HK-2 (cell line): ENCODE data around the gene PLEKHA5.

Source experiments
- DNase-seq: peaks from one replicate; pipeline ENCODE4 v3.0.0-alpha.2; 2018; ENCODE audit not compliant: unreplicated experiment

PLEKHA5 gene

DNA sequence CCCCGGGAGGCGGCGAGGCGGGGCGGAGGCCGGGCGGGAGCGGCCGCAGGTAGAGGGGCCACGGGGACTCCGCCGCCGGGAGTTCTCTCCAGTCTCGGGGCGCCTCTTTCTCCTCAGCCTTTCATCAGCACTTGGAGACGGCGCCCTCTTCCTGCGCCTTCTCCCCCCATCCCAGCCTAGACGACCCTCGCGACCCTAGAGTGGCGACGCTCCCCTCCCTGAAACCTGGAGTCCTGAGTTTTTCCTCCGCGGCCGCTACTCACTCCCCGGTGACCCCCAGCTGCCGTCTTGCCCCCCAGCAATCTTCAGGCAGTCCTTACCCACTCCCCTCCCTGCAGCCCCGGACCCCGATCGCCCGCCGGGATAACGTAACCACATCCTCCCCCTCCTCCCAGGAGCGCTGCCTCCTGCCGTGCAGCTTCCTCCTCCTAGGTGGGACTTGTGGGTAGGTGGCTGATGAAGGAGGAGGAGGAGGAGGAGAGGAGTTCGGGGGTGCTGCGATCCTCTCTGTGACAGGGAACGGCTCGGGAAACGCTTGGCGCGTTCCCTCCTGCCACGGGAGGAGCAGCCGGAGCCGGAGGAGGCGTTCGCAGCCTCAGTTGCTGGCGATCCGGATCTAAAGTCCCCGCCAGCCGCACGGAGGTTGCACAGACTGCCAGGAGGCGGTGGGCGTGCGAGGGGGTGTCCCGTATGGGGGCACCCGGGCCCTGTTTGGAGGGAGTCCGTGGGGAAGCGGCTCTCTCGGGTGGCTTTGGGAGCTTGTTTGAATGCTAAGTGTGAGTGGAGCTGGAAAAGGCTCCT lies 891 bp downstream of the PLEKHA5 start:
- peak; percentile 60 for DNase-seq

DNA sequence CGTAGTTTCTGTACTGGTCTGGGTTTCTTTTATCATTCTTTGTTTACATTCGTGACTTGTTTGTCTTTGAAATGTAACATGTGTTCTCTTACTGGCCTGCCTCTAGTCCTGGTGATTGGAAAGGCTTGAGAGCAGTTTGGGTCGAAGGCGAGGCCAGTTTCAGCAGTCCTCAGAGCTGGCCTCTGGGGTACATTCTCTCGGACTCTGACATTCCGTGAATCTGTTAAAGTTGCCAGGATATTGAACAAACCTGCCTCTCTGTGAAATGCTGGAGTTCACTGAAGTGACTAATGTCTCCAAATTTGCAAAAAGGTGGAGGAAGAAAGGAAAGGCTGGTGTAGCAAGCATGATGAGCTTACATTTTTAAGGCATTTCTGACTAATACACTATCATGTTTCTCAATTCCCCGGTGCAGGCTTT lies 1.5 kb downstream of the PLEKHA5 start:
- DNase-seq = no peak

DNA sequence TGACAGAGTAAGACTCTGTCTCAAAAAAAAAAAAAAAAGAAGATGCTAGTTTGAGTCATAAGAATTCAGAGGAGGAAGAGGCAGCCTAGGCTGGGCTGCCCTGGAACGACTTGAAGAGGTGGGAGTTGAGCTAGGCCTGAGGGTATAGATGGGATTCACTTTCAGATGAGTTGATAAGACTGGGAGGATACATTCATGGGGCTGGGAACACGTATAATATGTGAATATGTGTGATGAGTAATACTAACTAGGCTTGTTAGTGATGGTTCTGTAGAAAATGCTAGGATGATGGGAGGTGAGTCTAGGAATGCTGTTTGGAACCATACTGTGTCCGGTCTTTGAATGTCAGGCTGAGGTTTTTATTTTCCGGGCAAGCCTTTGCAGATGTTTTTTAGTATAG lies 9.0 kb downstream of the PLEKHA5 start:
- DNase-seq = no peak

DNA sequence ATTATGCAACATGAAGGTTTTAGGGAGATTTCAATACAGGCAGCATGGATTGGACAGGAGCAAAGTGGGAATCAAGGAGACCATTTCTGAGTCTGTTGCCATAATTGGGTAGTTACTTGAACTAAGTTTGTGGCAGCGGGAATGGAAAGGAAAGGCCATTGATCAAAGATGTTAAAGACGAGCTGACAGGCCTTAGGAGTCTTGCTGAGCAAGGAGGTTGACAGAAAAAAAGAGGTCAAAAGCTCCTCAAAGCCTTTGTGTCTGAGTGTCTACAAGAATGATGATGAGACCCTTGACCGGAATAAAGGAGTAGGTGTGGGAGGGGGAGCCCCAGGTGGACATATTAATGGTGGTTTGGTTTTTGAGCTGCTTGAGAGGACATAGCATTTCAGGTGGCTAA lies 9.4 kb downstream of the PLEKHA5 start:
- no peak for DNase-seq

DNA sequence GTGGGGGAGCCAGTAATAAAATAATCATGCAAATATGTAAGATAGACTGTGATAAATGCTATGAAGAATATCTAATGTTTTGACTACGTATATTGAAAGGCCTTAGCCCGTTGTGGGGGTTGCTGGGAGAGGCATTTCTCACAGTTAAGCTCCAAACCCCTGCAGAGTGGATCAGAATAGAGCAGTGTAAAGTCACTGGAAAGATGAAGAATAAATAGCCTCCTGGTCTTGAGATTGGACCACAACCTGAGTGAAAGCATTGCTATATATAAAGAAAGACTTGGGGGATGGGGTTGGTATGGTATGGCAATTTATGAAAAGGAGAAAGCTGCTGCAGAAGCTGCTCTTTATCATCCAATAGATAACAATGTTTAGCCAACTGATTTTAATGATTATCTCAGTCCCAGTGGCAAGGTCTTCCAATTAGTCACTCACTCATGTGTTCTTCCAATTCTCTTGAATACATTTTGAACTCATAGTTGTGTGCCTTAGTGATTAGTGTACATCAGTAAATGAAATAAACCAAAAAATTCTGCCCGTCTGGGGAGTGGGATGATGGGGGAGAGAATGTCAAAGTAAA lies 10.2 kb downstream of the PLEKHA5 start:
- DNase-seq = no peak

DNA sequence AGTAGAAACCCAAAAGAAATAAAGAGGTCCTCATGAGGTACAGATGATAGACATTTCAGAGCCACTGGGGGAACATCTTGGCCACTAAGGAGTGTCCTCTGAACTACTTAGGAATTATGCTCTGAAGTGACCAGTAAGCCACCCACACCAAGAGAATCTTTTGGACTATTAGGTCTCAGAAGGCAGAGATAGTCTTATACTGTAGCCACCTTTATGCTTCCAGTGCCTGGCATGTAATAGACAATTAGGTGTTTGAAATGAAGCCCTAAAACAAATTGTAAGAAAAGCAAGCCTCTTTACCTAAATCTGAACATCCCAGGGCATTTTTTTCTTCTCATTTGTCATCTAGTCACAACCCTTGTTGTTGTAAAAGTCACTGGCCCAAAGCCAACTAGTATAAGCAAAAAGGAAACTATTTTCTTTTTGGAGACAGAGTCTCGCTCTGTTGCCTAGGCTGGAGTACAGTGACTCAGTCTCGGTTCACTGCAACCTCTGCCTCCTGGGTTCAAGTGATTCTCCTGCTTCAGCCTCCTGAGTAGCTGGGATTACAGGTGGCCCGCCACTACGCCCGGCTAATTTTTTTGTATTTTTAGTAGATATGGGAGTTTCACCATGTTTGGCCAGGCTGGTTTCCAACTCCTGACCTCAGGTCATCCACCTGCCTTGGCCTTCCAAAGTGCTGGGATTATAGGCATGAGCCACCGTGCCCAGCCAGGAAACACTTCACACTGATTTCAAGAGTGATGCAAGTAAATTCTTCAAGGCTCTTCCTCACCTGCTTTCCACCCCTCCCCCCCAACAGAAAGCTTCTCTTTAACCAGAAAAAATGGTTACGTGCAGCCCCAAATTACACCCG lies 11.1 kb downstream of the PLEKHA5 start:
- DNase-seq = no peak

DNA sequence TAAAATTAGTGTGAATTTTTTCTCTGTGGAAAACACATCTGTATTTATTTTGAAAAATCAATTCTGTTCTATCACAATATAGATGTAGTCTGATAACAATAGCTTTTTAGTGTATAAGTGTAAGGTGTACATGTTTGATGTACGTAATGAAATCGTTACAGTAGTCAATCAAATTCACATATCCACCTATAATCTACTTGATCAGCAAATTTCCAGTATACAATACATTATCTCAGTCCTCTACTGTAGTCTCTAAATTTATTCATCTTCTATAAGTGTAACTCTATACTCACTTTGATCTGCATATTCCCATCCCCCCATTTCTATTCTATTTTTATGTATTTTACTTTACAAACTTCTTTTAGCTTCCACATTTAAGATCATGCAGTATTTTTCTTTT lies 13.0 kb downstream of the PLEKHA5 start:
- DNase-seq = no peak

DNA sequence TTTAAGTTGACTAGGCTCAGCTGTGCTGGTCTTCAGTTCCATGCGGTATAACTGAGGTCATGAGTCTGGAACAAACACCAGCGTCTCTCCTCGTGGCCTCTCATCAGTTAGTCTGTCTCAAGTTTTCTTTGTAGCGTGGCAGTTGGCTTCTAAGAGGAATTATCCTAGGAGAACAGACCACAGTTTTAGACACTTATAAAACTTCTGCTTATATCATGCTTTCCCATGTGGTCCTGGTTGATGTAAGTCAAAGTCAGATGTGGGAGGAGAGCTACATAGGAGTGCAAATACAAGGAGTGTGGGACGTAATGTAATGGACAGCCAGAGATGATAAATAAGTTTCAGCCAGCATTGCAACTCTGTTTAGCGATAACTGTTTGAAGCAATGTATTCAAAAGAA lies 14.8 kb downstream of the PLEKHA5 start:
- no peak for DNase-seq

DNA sequence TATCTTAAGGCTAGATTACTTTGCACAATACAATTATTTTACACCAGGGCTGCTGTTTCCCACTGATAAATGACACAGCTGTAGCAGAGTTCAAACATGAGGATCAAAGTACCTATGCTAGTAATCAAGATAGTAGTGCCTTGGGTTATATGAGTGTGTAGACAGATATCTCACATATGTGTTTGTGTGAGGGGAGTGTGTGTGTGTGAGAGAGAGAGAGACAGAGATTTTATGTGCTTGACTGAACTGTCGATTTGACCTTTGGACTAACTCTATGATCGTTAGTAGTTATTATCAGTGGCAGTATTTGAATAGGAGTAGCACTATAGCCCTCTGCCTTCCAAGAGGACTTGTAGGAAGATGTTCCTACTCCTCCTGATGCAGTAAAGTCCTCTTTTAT lies 15.5 kb downstream of the PLEKHA5 start:
- DNase-seq = no peak

DNA sequence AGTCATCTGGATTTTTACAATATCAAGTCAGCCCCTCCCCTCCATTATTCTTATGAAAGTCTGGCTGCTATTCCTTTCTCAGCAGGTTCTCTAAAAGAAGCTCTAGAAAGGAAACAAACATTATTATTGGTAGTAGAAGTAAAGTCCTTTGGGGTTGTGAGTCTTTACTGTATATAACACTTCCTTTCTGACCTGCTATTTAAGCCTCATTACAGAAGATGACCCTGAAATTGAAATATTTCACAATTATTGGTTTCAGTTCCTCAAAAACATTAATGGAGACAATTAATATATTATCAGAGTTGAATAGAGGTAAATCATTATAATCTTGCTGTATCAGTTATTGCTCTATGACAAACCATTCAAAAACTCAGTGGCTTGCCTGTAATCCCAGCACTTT lies 19.3 kb downstream of the PLEKHA5 start:
- DNase-seq = no peak

DNA sequence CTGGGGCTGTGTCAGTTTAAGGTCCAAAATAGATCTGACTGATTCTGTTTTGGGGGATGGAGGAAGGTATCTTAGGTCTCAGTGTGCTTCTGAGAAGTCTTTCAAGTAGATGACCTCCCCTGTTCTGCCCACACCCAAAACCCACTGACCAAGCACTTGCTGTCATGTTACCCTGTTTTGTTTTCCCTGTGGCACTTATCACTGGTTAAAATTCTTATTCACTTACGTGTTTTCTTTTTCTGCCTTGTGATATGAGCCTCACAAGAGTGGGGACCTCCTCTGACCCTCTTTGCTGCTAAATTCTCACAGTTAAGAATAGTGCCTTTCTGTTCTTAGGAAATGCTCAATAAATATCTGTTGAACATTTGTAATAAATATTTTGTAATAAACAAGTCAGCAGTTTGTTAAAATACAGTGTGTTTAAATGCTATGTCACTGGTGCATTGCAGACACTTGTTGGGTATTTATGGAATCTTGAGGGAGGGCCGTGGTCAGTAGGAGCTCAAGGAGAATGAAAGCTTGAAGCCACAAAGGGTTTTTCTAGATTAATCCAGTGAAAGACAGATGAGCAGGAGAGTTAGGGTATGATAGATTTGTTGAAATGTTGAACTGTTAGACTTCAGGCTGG lies 20.9 kb downstream of the PLEKHA5 start:
- DNase-seq = no peak

DNA sequence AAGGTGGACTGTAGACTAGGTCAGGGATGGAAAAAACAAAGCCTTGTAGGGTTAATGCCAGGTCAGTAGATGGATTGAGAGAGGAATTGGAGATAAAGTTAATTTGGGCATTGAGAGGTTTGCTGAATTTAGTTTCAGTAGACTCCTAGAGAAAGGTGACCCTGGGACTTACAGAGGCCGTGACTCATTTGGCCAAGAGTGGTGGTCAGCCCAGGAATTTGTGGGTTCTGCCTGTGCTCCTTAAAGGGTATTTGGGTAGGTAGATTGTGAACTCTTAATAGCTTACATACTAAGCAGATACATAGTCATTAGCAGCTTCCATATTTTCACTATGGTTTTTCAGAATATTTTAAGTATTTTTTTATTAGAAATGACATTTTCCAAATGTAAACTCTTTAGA lies 21.8 kb downstream of the PLEKHA5 start:
- no peak for DNase-seq

DNA sequence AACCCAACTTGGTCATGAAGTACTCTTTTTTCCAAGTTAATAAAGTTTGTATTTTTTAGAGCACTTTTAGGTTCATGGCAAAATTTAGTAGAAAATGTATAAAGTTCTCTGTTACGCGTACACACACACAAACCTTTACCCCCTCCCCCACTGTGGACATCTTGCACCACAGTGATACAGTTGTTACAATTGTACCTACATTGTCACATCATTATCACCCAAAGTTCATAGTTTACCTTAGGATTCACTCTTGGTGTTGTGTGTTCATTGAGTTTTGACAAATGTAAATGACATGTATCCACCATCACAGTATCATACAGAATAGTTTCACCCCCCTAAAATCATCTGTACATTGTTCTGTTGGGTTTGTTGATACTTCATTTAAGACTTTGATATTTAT lies 23.9 kb downstream of the PLEKHA5 start:
- DNase-seq = no peak

DNA sequence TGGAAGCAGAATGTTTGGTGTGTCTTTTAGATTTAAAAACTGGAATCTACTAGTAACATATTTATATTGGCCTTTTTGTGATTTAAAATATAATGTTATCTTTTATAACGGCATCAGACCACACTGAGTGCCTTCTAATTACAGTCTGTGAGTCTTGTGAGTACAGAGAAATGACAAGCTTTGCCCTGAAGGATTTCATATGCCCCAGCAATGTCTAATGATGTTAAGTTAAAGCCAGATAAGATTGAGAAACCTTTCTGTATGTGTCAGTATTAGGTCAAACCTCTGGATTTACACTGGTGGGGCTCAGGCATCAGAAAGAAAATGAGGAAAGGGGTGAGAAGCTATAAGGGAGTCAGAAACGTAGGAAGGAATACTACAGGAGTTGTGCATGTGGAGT lies 25.2 kb downstream of the PLEKHA5 start:
- no peak for DNase-seq

DNA sequence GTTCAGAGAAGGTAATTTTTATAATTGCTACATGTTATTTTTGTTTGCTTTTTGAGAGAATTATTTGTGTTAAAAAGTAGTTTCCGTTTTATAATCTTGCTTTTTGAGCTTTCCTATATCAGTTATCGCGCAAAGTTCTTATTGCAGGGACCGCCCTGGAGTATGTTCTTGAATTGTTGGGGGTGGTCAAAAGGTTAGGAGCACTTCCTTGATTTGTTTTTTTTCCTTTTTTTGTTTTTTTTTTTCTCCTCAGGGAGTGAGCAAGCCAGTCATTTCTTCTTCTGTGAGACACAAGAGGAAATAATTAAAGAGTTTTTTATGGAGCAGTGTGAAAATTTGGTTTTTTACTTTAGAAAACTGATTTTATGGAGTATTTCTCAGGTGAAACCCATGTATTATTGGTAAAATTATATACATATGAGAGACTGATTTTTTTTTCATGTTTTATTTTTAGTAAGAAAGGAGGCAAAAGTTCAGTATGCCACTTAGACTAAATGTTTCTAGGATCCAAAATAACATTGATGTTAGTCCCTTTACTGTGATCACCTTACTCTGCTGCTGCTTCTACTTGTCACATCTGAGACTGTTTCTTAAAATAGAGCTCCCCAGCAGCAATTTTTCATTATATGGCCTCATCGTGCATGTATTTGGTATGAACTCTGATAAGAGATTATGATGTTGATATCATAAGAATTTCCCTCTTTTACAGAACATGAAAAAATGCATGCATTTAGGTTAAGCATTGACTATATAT lies 26.6 kb downstream of the PLEKHA5 start:
- no peak for DNase-seq

DNA sequence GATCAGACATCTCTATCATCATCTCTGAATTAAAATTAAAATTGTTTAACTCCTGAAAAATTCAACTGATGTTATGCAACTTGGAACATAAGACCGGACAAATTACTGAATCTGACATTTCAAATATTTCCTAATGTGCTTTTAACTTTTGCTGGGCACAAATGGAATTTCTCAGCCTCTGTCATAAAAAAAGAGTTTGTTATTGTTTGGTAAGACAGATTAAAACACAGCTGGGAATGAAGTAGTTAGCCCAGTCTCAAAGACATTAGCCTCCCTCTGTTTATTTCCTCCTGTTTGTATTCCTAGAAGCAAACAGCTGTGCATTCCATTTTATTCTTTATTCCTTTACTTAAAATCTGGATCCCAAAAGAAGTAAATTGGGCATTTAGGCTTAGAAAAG lies 29.4 kb downstream of the PLEKHA5 start:
- DNase-seq = no peak

DNA sequence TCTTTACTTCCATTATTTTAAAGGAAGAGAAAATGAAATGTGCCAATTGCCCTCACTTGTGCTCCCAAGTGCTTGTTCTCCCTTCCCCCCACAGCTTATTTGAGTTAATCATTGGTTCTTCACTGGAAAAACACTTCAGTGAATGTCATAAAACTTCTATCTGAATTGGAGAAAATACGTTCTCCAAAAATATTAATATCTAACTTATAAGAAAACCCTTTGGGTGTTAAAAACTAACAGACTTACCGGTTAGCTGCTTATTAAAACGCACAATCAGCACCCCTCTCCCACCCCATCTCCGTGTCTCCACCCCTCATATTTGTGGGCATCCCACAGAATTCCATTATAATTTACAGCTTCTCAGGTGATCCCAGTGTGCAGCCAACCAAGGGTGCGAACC lies 31.7 kb downstream of the PLEKHA5 start:
- peak; percentile 48 for DNase-seq

DNA sequence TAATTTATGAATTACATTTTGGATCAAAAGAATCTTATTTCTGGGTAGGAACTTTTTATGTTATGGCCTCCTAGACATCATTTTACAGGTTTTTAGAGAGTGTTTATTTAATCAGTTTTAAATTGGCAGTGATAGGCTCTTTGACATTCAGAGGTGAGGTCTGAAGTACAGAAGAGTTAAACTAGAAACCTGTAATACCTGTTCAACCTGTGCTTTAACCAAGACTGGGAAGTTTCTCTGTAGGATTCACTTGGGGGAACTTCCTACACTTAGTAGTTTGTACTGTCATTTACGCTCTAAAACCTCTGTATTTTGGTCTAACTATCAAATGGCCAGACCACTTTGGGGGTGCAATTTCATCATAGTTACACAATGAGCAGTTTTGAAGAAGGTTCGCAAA lies 35.9 kb downstream of the PLEKHA5 start:
- no peak for DNase-seq

DNA sequence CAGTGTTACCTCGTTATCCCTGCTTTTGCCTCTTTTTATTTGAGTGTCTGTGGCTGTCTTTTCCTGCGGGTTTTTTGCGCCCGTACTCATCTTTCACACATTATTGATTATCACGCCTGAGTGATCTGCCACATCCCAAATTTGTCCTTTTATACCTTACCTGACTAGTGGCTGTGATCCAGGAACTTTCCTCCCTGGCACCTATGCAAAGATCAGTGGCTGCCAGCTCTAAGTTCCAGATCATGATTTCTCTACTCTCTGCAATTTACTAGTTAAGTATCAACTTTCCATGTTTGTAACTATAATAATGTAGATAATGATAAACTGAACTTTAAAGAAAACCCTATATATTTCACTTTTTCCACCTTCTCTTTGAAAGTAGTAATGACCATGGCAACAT lies 36.9 kb downstream of the PLEKHA5 start:
- no peak for DNase-seq

DNA sequence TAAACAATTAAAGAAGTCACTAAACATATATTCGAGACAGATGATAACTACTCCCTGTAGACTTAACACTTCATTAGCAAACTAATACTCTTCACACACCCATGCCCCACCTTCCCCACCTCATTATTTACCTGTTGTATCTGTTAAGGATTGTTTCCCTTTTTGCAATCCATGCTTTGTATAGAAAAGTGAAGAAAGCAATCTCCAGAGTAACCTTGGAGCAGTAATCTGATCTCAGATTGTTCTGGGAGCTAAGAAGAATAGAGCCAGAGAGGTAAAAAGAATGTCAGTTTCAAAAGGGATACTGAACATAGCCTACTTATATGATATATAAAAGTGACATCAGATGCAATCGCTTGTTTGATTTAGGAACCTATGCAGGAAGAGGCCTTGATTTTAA lies 37.4 kb downstream of the PLEKHA5 start:
- DNase-seq = no peak

DNA sequence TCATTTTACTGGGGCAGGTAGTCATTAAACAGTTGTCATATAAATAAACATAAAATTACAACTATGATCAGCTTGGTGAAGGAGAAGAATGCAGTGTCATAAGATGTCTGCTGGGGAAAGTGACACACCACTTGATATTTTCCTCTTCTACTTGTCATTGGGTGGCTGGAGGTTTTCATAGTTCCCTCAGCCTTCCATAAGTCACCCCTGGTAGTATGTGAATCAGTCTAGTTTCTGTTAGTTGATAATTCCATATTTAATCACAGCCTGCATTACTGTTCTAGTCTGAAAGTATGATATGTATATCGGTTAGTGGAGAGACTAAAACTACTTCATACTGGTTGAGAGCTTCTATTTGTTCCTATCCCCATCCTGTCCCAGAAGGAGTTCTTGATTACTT lies 38.2 kb downstream of the PLEKHA5 start:
- DNase-seq = no peak

DNA sequence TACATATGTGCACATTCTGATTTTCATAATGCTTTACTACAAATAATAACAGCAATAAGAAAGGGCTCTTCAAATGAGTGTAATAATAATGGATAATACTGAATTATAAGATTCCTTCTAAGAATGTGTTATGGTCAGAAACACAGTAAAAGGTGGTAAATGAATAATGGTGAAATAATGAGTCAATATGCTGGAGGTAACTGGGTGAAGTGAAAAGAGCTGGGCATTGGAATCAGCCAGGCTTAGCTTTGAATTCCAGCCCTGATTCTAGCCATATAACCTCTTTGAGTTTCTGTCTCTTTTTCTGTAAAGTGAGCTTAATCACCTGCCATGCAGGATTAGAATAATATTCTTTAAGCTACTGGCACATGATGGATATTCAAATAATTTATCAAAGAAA lies 39.1 kb downstream of the PLEKHA5 start:
- no peak for DNase-seq
